ENCODE measurements around the gene INPP5D. TPM values are rescaled to one million over a fixed set of nuclear protein-coding genes. Genes with fewer than 3 reads are reported as not detected.

The INPP5D gene
- total RNA-seq, 1 experiment from 2014 or later: 12.7 TPM

DNA sequence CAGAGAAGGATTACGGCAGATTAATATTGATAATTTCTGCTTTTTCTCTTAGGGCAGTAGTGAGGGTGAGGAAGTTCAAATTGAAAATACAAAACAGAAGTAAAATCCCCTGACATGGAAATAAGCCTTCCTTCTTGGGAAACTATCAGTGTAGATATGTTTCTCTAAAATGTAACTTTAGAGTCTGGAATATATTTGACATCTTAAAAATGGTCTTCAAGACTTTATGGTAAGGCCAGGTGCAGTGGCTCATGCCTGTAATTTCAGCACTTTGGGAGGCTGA lies 33.0 kb downstream of the INPP5D start:
- Histone ChIP-seq H3K23ac (ENCODE audit: insufficient read length, low read depth, low read length) (no peak overlapping the region), H3K4ac (ENCODE audit: low read depth, low read length) (no peak overlapping the region), H4K91ac (ENCODE audit: insufficient read length, low read depth, low read length) (no peak overlapping the region), H3K79me1 (ENCODE audit: insufficient read depth, low read depth, low read length, poor library complexity, severe bottlenecking) (no peaks in the 10 kb centered on the region), H3K56ac (ENCODE audit: insufficient read length, low read depth, low read length) (no peak overlapping the region), H3K9ac (ENCODE audit: extremely low read depth, insufficient read length, low read length) (no peak overlapping the region), H2BK120ac (ENCODE audit: low read depth, low read length, poor library complexity, severe bottlenecking) (no peak overlapping the region), H2BK12ac (ENCODE audit: insufficient read length, low read depth, low read length) (no peak overlapping the region), H3K4me2 (ENCODE audit: insufficient read depth, insufficient read length, low read length) (no peak overlapping the region), H2BK20ac (ENCODE audit: low read depth, low read length, poor library complexity, severe bottlenecking) (no peak overlapping the region), H4K20me1 (ENCODE audit: control insufficient read depth, insufficient read depth, insufficient read length) (no peaks in the 10 kb centered on the region), H3K79me2 (ENCODE audit: insufficient read depth, low read length) (no peaks in the 10 kb centered on the region), H4K5ac (ENCODE audit: insufficient read length, low read depth, low read length) (no peak overlapping the region), H3K4me1 (ENCODE audit: insufficient read depth, low read length) (peaks cover 3% of the 10 kb centered on the region; the same call in 1 of the 2 replicates), H3K9me3 (ENCODE audit: control insufficient read depth, low read depth, low read length) (no peaks in the 10 kb centered on the region), H2AK5ac (ENCODE audit: insufficient read length, low read length) (no peak overlapping the region), H3K27ac (ENCODE audit: insufficient read length, low read depth, low read length) (no peak overlapping the region), H3K18ac (ENCODE audit: insufficient read length, low read depth, low read length) (no peak overlapping the region), H2BK5ac (ENCODE audit: insufficient read length, low read length) (no peak overlapping the region), H3T11ph (ENCODE audit: low read length) (no peak overlapping the region), H2BK15ac (ENCODE audit: low read depth, low read length) (no peak overlapping the region), H2AFZ (ENCODE audit: low read length) (no peak overlapping the region), H3K23me2 (ENCODE audit: insufficient read length, low read depth, low read length, poor library complexity, severe bottlenecking) (no peaks in the 10 kb centered on the region), H4K8ac (replicated peaks; ENCODE audit: insufficient read length, low read depth, low read length) (no peak overlapping the region), H3K14ac (ENCODE audit: insufficient read depth, low read length) (no peak overlapping the region), H3K27me3 (ENCODE audit: insufficient read depth, low read length) (no peaks in the 10 kb centered on the region)
- Mint-ChIP-seq H3K9me3 (no peaks in the 10 kb centered on the region), H3K4me3 (no peak overlapping the region), H3K27ac (peak overlapping the region in 1 of 3 experiments; percentile 49; a peak in 1 of 7 replicates), H3K36me3 (ENCODE audit: insufficient read depth in 1 of 3, low read depth in 3 of 3) (no peaks in the 10 kb centered on the region), H3K27me3 (ENCODE audit: low read depth) (no peaks in the 10 kb centered on the region; the same call in 1 of the 2 replicates), H3K4me1 (peaks cover 11 to 20% of the 10 kb centered on the region in 2 experiments)
- no CpG with 5 or more reads among the region's 1 CpG for WGBS (ENCODE audit: extremely low coverage, insufficient read length, low lambda C conversion rate)
- no peak for DNase-seq
- TF ChIP-seq, protein P1, sequence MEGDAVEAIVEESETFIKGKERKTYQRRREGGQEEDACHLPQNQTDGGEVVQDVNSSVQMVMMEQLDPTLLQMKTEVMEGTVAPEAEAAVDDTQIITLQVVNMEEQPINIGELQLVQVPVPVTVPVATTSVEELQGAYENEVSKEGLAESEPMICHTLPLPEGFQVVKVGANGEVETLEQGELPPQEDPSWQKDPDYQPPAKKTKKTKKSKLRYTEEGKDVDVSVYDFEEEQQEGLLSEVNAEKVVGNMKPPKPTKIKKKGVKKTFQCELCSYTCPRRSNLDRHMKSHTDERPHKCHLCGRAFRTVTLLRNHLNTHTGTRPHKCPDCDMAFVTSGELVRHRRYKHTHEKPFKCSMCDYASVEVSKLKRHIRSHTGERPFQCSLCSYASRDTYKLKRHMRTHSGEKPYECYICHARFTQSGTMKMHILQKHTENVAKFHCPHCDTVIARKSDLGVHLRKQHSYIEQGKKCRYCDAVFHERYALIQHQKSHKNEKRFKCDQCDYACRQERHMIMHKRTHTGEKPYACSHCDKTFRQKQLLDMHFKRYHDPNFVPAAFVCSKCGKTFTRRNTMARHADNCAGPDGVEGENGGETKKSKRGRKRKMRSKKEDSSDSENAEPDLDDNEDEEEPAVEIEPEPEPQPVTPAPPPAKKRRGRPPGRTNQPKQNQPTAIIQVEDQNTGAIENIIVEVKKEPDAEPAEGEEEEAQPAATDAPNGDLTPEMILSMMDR (conservative IDR thresholded peaks at IDR 0.05): no peak
